NB4 (cell line): ENCODE measurements around the gene ABCA4.

Experiments used
- TF ChIP-seq, protein P1 (sequence below): IDR thresholded peaks from one replicate; pipeline ENCODE4 v1.5.1; 2012; ENCODE audit warnings: low read depth, low read length
- TF ChIP-seq, protein P2 (sequence below): IDR thresholded peaks from 2 replicates; pipeline ENCODE4 v1.6.1; 2011; ENCODE audit warnings: low read depth, low read length

DNA sequence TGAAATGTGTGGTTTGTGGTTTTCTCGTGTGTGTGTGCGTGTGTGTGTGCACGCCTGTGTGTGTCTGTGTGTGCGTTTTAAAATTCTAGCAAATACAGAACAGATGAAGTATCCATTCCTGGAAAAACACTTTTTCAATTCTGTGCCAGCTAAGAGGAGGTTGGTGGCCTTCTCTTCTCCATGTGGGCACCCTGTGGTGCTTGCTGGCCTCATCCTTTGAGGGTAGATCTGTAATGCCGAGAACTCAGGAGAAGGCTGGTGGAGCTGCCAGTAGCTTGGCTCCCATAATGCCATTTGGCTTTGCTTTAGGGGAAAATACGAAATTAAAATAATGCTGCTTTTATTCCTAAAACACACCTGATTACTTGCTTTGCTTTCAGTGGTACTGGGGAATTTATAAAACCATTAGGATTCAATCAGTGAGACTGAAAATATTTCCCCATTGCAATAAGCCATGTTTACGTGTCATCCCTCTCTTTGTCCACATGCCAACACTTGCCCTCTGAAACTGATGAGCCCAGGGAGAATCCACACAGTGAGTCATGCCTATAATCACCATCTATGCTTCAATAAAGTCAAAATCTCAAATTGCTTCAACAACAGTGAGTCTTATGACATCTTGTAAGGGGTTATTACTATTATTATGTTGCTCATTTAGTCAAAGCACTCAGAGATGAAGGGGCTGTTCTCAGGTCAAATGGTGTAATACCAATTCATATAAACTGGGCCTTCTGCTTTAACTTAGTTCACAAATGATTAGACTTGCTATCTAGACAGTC, 39.2 kb downstream of the ABCA4 start:
- TF ChIP-seq, protein P1, sequence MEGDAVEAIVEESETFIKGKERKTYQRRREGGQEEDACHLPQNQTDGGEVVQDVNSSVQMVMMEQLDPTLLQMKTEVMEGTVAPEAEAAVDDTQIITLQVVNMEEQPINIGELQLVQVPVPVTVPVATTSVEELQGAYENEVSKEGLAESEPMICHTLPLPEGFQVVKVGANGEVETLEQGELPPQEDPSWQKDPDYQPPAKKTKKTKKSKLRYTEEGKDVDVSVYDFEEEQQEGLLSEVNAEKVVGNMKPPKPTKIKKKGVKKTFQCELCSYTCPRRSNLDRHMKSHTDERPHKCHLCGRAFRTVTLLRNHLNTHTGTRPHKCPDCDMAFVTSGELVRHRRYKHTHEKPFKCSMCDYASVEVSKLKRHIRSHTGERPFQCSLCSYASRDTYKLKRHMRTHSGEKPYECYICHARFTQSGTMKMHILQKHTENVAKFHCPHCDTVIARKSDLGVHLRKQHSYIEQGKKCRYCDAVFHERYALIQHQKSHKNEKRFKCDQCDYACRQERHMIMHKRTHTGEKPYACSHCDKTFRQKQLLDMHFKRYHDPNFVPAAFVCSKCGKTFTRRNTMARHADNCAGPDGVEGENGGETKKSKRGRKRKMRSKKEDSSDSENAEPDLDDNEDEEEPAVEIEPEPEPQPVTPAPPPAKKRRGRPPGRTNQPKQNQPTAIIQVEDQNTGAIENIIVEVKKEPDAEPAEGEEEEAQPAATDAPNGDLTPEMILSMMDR, result no peak
- TF ChIP-seq, protein P2, sequence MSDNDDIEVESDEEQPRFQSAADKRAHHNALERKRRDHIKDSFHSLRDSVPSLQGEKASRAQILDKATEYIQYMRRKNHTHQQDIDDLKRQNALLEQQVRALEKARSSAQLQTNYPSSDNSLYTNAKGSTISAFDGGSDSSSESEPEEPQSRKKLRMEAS, result no peak
